NT2/D1 (cell line): Measurements from ENCODE around the gene OSBPL2.

Experiments used
- YY1 ChIP-seq: IDR thresholded peaks from 2 replicates; pipeline ENCODE4 v1.6.1; 2011; ENCODE audit not compliant: insufficient read length, insufficient read depth
- ZNF274 ChIP-seq: IDR thresholded peaks from 2 replicates; pipeline ENCODE4 v1.6.1; 2011; ENCODE audit warnings: mild to moderate bottlenecking, low read depth, low read length

DNA sequence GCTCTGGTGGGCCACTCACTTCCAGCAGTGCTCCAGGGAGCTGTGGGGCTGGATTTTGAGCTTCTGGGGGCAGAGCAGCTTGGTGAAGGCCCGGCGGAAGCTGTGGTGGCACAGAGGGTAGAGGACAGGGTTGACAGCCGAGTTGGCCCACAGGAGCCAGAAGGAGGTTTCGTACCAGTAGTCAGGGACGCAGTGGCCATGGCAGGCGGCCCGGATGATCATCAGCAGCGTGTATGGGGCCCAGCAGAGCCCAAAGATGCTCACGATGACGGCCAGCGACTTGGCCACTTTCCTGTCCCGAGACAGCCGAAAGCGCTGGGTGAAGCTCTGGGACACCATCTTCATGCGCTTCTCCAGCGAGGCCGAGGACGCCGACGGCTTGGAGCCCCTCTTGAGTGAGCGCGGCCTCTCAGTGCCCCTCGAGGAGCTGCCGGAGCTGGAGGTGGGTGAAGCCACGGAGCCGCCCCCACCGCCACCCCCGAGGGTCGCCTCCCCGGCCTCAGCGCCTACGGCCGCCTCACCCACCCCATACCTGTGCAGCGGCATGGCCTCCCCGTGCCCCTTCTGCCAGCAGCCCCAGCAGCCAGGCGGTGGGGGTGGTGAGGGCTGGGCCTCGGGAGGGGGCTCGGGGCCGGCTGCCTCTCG is 22.2 kb upstream of the OSBPL2 start:
- TF ChIP-seq YY1 = no peak
- no peak for TF ChIP-seq ZNF274
